H9 (cell line): ENCODE data around the gene PABPC3. TPM values are rescaled to one million over a fixed set of nuclear protein-coding genes. Genes with fewer than 3 reads are reported as not detected.

Experiments
- DNase-seq: peaks from one replicate; pipeline ENCODE4 v3.0.0-alpha.2; 2017
- H2AFZ ChIP-seq: one replicate; pipeline ENCODE4 v1.6.1; 2013; ENCODE audit warnings: mild to moderate bottlenecking, low read length, control low read depth, moderate library complexity
- H2AK5ac ChIP-seq: 2 replicates; pipeline ENCODE4 v1.6.1; 2013; ENCODE audit warnings: low read length, control low read depth, mixed read lengths; ENCODE audit not compliant: insufficient read length
- H2BK120ac ChIP-seq: one replicate; pipeline ENCODE4 v1.6.1; 2013; ENCODE audit warnings: low read depth, mild to moderate bottlenecking, low read length, control low read depth, inconsistent platforms; ENCODE audit not compliant: poor library complexity, severe bottlenecking
- H2BK12ac ChIP-seq: 2 replicates; pipeline ENCODE4 v1.6.1; 2013; ENCODE audit warnings: low read length, control low read depth, mixed read lengths, low read depth; ENCODE audit not compliant: insufficient read length
- H2BK15ac ChIP-seq: 2 replicates; pipeline ENCODE4 v1.6.1; 2013; ENCODE audit warnings: low read depth, low read length, control low read depth
- H2BK20ac ChIP-seq: one replicate; pipeline ENCODE4 v1.6.1; 2013; ENCODE audit warnings: low read depth, mild to moderate bottlenecking, low read length, control low read depth, inconsistent platforms; ENCODE audit not compliant: poor library complexity, severe bottlenecking
- H2BK5ac ChIP-seq: 2 replicates; pipeline ENCODE4 v1.6.1; 2013; ENCODE audit warnings: low read length, control low read depth, mixed read lengths; ENCODE audit not compliant: insufficient read length
- H3K14ac ChIP-seq: 2 replicates; pipeline ENCODE4 v1.6.1; 2013; ENCODE audit warnings: low read length, control low read depth; ENCODE audit not compliant: insufficient read depth
- H3K18ac ChIP-seq: 2 replicates; pipeline ENCODE4 v1.6.1; 2013; ENCODE audit warnings: low read depth, mild to moderate bottlenecking, mixed read lengths, low read length, control low read depth; ENCODE audit not compliant: insufficient read length
- H3K23ac ChIP-seq: 2 replicates; pipeline ENCODE4 v1.6.1; 2013; ENCODE audit warnings: low read length, control low read depth, mixed read lengths, low read depth; ENCODE audit not compliant: insufficient read length
- H3K23me2 ChIP-seq: 2 replicates; pipeline ENCODE4 v1.6.1; 2013; ENCODE audit warnings: low read depth, mild to moderate bottlenecking, mixed read lengths, low read length, control low read depth; ENCODE audit not compliant: insufficient read length, poor library complexity, severe bottlenecking
- H3K27ac ChIP-seq: 2 replicates; pipeline ENCODE4 v1.5.1; 2013; ENCODE audit warnings: low read length, control low read depth, mixed read lengths, low read depth; ENCODE audit not compliant: insufficient read length
- H3K27me3 ChIP-seq: 2 replicates; pipeline ENCODE4 v1.6.1; 2013; ENCODE audit warnings: low read length, control low read depth, inconsistent platforms; ENCODE audit not compliant: insufficient read depth
- H3K4ac ChIP-seq: 2 replicates; pipeline ENCODE4 v1.6.1; 2013; ENCODE audit warnings: low read depth, mild to moderate bottlenecking, control low read depth, inconsistent platforms, low read length, moderate library complexity
- H3K4me1 ChIP-seq: 2 replicates; pipeline ENCODE4 v1.6.1; 2013; ENCODE audit warnings: low read length, control low read depth, inconsistent platforms; ENCODE audit not compliant: insufficient read depth
- H3K4me2 ChIP-seq: 2 replicates; pipeline ENCODE4 v1.6.1; 2013; ENCODE audit warnings: low read length, control low read depth, mixed read lengths; ENCODE audit not compliant: insufficient read length, insufficient read depth
- H3K56ac ChIP-seq: 2 replicates; pipeline ENCODE4 v1.6.1; 2013; ENCODE audit warnings: low read depth, mild to moderate bottlenecking, mixed read lengths, low read length, control low read depth; ENCODE audit not compliant: insufficient read length
- H3K79me1 ChIP-seq: 2 replicates; pipeline ENCODE4 v1.6.1; 2013; ENCODE audit warnings: low read depth, mild to moderate bottlenecking, moderate library complexity, low read length, control low read depth, inconsistent platforms; ENCODE audit not compliant: insufficient read depth, poor library complexity, severe bottlenecking
- H3K79me2 ChIP-seq: 2 replicates; pipeline ENCODE4 v1.6.1; 2013; ENCODE audit warnings: low read length, control low read depth, inconsistent platforms; ENCODE audit not compliant: insufficient read depth
- H3K9ac ChIP-seq: 2 replicates; pipeline ENCODE4 v1.6.1; 2013; ENCODE audit warnings: low read length, control low read depth, mixed read lengths; ENCODE audit not compliant: insufficient read length; ENCODE audit errors: extremely low read depth
- H3K9me3 ChIP-seq: one replicate; pipeline ENCODE4 v1.6.1; 2013; ENCODE audit warnings: low read depth, low read length, inconsistent platforms; ENCODE audit not compliant: control insufficient read depth
- H3T11ph ChIP-seq: one replicate; pipeline ENCODE4 v1.6.1; 2013; ENCODE audit warnings: mild to moderate bottlenecking, low read length, control low read depth, inconsistent platforms
- H4K20me1 ChIP-seq: one replicate; pipeline ENCODE4 v1.6.1; 2013; ENCODE audit not compliant: control insufficient read depth, insufficient read length, insufficient read depth
- H4K5ac ChIP-seq: 2 replicates; pipeline ENCODE4 v1.6.1; 2013; ENCODE audit warnings: low read depth, mild to moderate bottlenecking, mixed read lengths, low read length, control low read depth; ENCODE audit not compliant: insufficient read length
- H4K8ac ChIP-seq: replicated peaks from 2 replicates; pipeline ENCODE4 v1.6.1; 2013; ENCODE audit warnings: low read length, control low read depth, mixed read lengths, low read depth; ENCODE audit not compliant: insufficient read length
- H4K91ac ChIP-seq: 2 replicates; pipeline ENCODE4 v1.6.1; 2013; ENCODE audit warnings: low read depth, mild to moderate bottlenecking, moderate library complexity, mixed read lengths, low read length, control low read depth; ENCODE audit not compliant: insufficient read length
- H3K27ac Mint-ChIP-seq, 3 experiments: 2 replicates in 2 of 3; 3 replicates in 1 of 3; pipeline ENCODE4 v1.8.0; 2020 to 2021; ENCODE audit warnings: mixed read lengths in 3 of 3, mild to moderate bottlenecking in 1 of 3, moderate library complexity in 1 of 3
- H3K27me3 Mint-ChIP-seq: 2 replicates; pipeline ENCODE4 v1.8.0; 2021; ENCODE audit warnings: low read depth, mild to moderate bottlenecking, moderate library complexity, mixed read lengths
- H3K36me3 Mint-ChIP-seq, 3 experiments: 2 replicates in 2 of 3; 3 replicates in 1 of 3; pipeline ENCODE4 v1.8.0; 2020 to 2021; ENCODE audit warnings: low read depth in 3 of 3, mixed read lengths in 3 of 3; ENCODE audit not compliant: insufficient read depth in 1 of 3
- H3K4me1 Mint-ChIP-seq, 2 experiments: 2 replicates each; pipeline ENCODE4 v1.8.0; 2020; ENCODE audit warnings: mixed read lengths in 2 of 2
- H3K4me3 Mint-ChIP-seq, 2 experiments: 2 replicates in 1 of 2; 3 replicates in 1 of 2; pipeline ENCODE4 v1.8.0; 2020 to 2021; ENCODE audit warnings: mild to moderate bottlenecking in 2 of 2, mixed read lengths in 2 of 2, moderate library complexity in 1 of 2
- H3K9me3 Mint-ChIP-seq, 2 experiments: 2 replicates in 1 of 2; 3 replicates in 1 of 2; pipeline ENCODE4 v1.8.0; 2020; ENCODE audit warnings: mild to moderate bottlenecking in 2 of 2, mixed read lengths in 2 of 2, moderate library complexity in 1 of 2
- WGBS: extraction: QIAGEN DNeasy Blood & Tissue Kit; methylation state at CpG from one replicate; pipeline ENCODE4 v1.1.7; 2013; ENCODE audit warnings: missing lambda C conversion rate, low lambda C conversion rate, mixed read lengths; ENCODE audit not compliant: insufficient read length; ENCODE audit errors: extremely low coverage; 5-methylcytosine and 5-hydroxymethylcytosine counted together
- total RNA-seq: library from RNA; stranded (reverse); gene quantifications from 2 replicates; pipeline ENCODE4 v1.2.1, GENCODE V29; 2021
- TF ChIP-seq, protein P1 (sequence below): fragments of 200-600 bp; sonication (generic); conservative IDR thresholded peaks from 3 replicates; pipeline ENCODE4 v1.8.0; 2021; ENCODE audit warnings: antibody characterized with exemption, mild to moderate bottlenecking

The PABPC3 gene
- total RNA-seq, 1 experiment from 2014 or later = 0.31 TPM

GRCh38 chr13:25109341-25109740 lies 13.4 kb downstream of the PABPC3 start:
- Histone ChIP-seq H3K79me1 (no peaks in the 10 kb centered on the region), H2BK120ac (no peak overlapping the region), H3K9me3 (no peaks in the 10 kb centered on the region), H3K14ac (no peak overlapping the region), H4K20me1 (no peaks in the 10 kb centered on the region), H2AFZ (no peak overlapping the region), H3K56ac (no peak overlapping the region), H3K4me2 (no peak overlapping the region), H4K5ac (no peak overlapping the region), H2AK5ac (no peak overlapping the region), H3T11ph (no peak overlapping the region), H3K4ac (no peak overlapping the region), H3K27me3 (no peaks in the 10 kb centered on the region), H3K9ac (no peak overlapping the region), H3K27ac (no peak overlapping the region), H3K23ac (no peak overlapping the region), H2BK12ac (no peak overlapping the region), H3K23me2 (no peaks in the 10 kb centered on the region), H2BK20ac (no peak overlapping the region), H3K4me1 (no peaks in the 10 kb centered on the region; the same call in 1 of the 2 replicates), H2BK15ac (no peak overlapping the region), H3K79me2 (no peaks in the 10 kb centered on the region), H4K91ac (no peak overlapping the region), H2BK5ac (no peak overlapping the region), H4K8ac (no peak overlapping the region), H3K18ac (no peak overlapping the region)
- TF ChIP-seq, protein P1, sequence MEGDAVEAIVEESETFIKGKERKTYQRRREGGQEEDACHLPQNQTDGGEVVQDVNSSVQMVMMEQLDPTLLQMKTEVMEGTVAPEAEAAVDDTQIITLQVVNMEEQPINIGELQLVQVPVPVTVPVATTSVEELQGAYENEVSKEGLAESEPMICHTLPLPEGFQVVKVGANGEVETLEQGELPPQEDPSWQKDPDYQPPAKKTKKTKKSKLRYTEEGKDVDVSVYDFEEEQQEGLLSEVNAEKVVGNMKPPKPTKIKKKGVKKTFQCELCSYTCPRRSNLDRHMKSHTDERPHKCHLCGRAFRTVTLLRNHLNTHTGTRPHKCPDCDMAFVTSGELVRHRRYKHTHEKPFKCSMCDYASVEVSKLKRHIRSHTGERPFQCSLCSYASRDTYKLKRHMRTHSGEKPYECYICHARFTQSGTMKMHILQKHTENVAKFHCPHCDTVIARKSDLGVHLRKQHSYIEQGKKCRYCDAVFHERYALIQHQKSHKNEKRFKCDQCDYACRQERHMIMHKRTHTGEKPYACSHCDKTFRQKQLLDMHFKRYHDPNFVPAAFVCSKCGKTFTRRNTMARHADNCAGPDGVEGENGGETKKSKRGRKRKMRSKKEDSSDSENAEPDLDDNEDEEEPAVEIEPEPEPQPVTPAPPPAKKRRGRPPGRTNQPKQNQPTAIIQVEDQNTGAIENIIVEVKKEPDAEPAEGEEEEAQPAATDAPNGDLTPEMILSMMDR = no peak
- DNase-seq = no peak
- Mint-ChIP-seq H3K27me3 (no peaks in the 10 kb centered on the region; the same call in 1 of the 2 replicates), H3K27ac (no peak overlapping the region), H3K9me3 (no peaks in the 10 kb centered on the region), H3K4me1 (peaks cover 3 to 9% of the 10 kb centered on the region in 2 experiments), H3K4me3 (no peak overlapping the region), H3K36me3 (no peaks in the 10 kb centered on the region)
- no CpG with 5 or more reads among the region's 5 CpGs for WGBS
